ENCODE measurements around the gene ERP27. TPM values are rescaled to one million over a fixed set of nuclear protein-coding genes. Genes with fewer than 3 reads are reported as not detected.

ERP27 gene
- total and polyA plus RNA-seq, 2 donors (not counting 3 experiments of a cell fraction or from before 2014, with no cell fraction given) = 0.70 to 0.88 TPM

- Histone ChIP-seq H3K27ac (ENCODE audit: insufficient read depth, low read depth, low read length) (no peak overlapping the region), H3K27me3 (ENCODE audit: control insufficient read depth in 2 of 2, insufficient read depth in 2 of 2, low read length in 2 of 2) (no peaks in the 10 kb centered on the region), H3K9ac (replicated peaks; ENCODE audit: extremely low read depth, insufficient read depth, low read length) (no peak overlapping the region), H4K20me1 (replicated peaks; ENCODE audit: control insufficient read depth, extremely low read depth, insufficient read depth, low read length) (no peaks in the 10 kb centered on the region), H2AFZ (ENCODE audit: low read depth, low read length) (no peak overlapping the region), H3K79me2 (ENCODE audit: control insufficient read depth, insufficient read depth, low read length) (no peaks in the 10 kb centered on the region), H3K4me3 (replicated peaks in 1 of 3; ENCODE audit: insufficient read depth in 1 of 3, low read depth in 1 of 3, low read length in 3 of 3) (no peak overlapping the region), H3K4me2 (ENCODE audit: insufficient read depth, low read length) (no peak overlapping the region), H3K4me1 (ENCODE audit: control insufficient read depth, extremely low read depth, insufficient read depth, low read length) (peaks cover 14% of the 10 kb centered on the region), H3K36me3 (ENCODE audit: control insufficient read depth in 2 of 2, extremely low read depth in 1 of 2, insufficient read depth in 2 of 2, low read length in 2 of 2) (peaks cover 0 to 2% of the 10 kb centered on the region in 2 experiments), H3K9me1 (replicated peaks; ENCODE audit: control insufficient read depth, extremely low read depth, insufficient read depth, low read length) (no peaks in the 10 kb centered on the region), H3K9me3 (replicated peaks; ENCODE audit: control insufficient read depth, insufficient read depth, low read length) (no peaks in the 10 kb centered on the region)
- CTCF ChIA-PET = interaction anchor here (1.0 kb wide), 1 partner anchor 10 kb away, joined by 5 read pairs; no protein-coding TSS in a partner anchor
- dilution Hi-C loops (cut with MboI; ENCODE audit: extremely low pct_ligation_motif_present, low sequenced_read_pairs) (no loop called here), intact Hi-C loops (cut with micrococcal nuclease) (no loop called here)
- FAIRE-seq = no peak
- POLR2A ChIA-PET = no interaction called here
- DNase-seq (ENCODE audit: low read depth, low spot score) = peak; percentile 75
- TF ChIP-seq GATA2 (IDR thresholded peaks at IDR 0.05; ENCODE audit: insufficient read depth, insufficient read length, low read depth, low read length) = no peak
- TF ChIP-seq FOS (IDR thresholded peaks at IDR 0.05; ENCODE audit: borderline replicate concordance, insufficient read depth, low read length) = no peak
- TF ChIP-seq CTCF (IDR thresholded peaks at IDR 0.05; ENCODE audit: extremely low read depth in 1 of 2, insufficient read depth in 1 of 2, low read depth in 1 of 2, low read length in 2 of 2) = no peak
- TF ChIP-seq, protein P1, sequence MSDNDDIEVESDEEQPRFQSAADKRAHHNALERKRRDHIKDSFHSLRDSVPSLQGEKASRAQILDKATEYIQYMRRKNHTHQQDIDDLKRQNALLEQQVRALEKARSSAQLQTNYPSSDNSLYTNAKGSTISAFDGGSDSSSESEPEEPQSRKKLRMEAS (IDR thresholded peaks at IDR 0.05; ENCODE audit: insufficient read depth, insufficient read length) = no peak
- TF ChIP-seq POLR2AphosphoS5 (IDR thresholded peaks at IDR 0.05; ENCODE audit: insufficient read depth, low read depth, low read length) = no peak
- TF ChIP-seq JUN (IDR thresholded peaks at IDR 0.05; ENCODE audit: borderline replicate concordance, insufficient read depth, insufficient read length, low read depth) = no peak
- TF ChIP-seq MYC (IDR thresholded peaks at IDR 0.05; ENCODE audit: low read depth, low read length) = no peak
- no peak for TF ChIP-seq EZH2 (IDR thresholded peaks at IDR 0.05; ENCODE audit: borderline replicate concordance, low read depth, low read length, severe bottlenecking)
- no peak for TF ChIP-seq POLR2A (IDR thresholded peaks at IDR 0.05; ENCODE audit: low read depth, low read length)
- no TSS peak for BruUV-seq (replicated peaks)
Observed at GRCh38 chr12:14879222-14879933, 59.0 kb downstream of the ERP27 start.
